ENCODE measurements around the gene HAUS6. TPM values are rescaled to one million over a fixed set of nuclear protein-coding genes. Genes with fewer than 3 reads are reported as not detected.

HAUS6 gene
- total and polyA plus RNA-seq, 2 of the 13 experiments (the other 11 are each of a cell fraction or from before 2014, with no cell fraction given): 9.8 to 31.1 TPM

GRCh38 chr9:19048966-19049916 is 53.5 kb downstream of the HAUS6 start, which contains the start of gene RRAGA (continued):
- TF ChIP-seq, protein P1, sequence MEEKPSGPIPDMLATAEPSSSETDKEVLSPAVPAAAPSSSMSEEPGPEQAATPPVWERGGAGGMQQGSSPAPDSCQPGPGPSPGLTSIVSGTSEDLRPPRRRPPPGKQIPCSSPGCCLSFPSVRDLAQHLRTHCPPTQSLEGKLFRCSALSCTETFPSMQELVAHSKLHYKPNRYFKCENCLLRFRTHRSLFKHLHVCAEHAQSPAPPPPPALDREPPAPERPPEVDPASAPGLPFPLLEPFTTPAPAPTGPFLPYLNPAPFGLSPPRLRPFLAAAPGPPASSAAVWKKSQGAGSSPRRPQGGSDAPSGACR (CRISPR knock-in tag; IDR thresholded peaks at IDR 0.05): 0 out of 2 replicates have a peak, but pooled peaks have one; percentile 51
- TF ChIP-seq ZNF224 (CRISPR knock-in tag; IDR thresholded peaks at IDR 0.05): 0 out of 2 replicates have a peak, but pooled peaks have one; percentile 72
- peak; percentile 62 for TF ChIP-seq ZNF143 (CRISPR knock-in tag; IDR thresholded peaks at IDR 0.05)
- TF ChIP-seq POGK (CRISPR knock-in tag; conservative IDR thresholded peaks at IDR 0.05): peak; percentile 79; the same call in 1 of the 2 replicates
- TF ChIP-seq, protein P2, sequence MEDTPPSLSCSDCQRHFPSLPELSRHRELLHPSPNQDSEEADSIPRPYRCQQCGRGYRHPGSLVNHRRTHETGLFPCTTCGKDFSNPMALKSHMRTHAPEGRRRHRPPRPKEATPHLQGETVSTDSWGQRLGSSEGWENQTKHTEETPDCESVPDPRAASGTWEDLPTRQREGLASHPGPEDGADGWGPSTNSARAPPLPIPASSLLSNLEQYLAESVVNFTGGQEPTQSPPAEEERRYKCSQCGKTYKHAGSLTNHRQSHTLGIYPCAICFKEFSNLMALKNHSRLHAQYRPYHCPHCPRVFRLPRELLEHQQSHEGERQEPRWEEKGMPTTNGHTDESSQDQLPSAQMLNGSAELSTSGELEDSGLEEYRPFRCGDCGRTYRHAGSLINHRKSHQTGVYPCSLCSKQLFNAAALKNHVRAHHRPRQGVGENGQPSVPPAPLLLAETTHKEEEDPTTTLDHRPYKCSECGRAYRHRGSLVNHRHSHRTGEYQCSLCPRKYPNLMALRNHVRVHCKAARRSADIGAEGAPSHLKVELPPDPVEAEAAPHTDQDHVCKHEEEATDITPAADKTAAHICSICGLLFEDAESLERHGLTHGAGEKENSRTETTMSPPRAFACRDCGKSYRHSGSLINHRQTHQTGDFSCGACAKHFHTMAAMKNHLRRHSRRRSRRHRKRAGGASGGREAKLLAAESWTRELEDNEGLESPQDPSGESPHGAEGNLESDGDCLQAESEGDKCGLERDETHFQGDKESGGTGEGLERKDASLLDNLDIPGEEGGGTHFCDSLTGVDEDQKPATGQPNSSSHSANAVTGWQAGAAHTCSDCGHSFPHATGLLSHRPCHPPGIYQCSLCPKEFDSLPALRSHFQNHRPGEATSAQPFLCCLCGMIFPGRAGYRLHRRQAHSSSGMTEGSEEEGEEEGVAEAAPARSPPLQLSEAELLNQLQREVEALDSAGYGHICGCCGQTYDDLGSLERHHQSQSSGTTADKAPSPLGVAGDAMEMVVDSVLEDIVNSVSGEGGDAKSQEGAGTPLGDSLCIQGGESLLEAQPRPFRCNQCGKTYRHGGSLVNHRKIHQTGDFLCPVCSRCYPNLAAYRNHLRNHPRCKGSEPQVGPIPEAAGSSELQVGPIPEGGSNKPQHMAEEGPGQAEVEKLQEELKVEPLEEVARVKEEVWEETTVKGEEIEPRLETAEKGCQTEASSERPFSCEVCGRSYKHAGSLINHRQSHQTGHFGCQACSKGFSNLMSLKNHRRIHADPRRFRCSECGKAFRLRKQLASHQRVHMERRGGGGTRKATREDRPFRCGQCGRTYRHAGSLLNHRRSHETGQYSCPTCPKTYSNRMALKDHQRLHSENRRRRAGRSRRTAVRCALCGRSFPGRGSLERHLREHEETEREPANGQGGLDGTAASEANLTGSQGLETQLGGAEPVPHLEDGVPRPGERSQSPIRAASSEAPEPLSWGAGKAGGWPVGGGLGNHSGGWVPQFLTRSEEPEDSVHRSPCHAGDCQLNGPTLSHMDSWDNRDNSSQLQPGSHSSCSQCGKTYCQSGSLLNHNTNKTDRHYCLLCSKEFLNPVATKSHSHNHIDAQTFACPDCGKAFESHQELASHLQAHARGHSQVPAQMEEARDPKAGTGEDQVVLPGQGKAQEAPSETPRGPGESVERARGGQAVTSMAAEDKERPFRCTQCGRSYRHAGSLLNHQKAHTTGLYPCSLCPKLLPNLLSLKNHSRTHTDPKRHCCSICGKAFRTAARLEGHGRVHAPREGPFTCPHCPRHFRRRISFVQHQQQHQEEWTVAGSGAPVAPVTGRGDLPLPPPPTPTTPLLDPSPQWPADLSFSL (CRISPR knock-in tag; IDR thresholded peaks at IDR 0.05): no peak
- TF ChIP-seq ZNF709 (CRISPR knock-in tag; IDR thresholded peaks at IDR 0.05): peak; percentile 94
- TF ChIP-seq TBP (CRISPR knock-in tag; IDR thresholded peaks at IDR 0.05): 0 out of 2 replicates have a peak, but pooled peaks have one; percentile 26
- TF ChIP-seq ZNF430 (CRISPR knock-in tag; IDR thresholded peaks at IDR 0.05): peak; percentile 95
- TF ChIP-seq, protein P3, sequence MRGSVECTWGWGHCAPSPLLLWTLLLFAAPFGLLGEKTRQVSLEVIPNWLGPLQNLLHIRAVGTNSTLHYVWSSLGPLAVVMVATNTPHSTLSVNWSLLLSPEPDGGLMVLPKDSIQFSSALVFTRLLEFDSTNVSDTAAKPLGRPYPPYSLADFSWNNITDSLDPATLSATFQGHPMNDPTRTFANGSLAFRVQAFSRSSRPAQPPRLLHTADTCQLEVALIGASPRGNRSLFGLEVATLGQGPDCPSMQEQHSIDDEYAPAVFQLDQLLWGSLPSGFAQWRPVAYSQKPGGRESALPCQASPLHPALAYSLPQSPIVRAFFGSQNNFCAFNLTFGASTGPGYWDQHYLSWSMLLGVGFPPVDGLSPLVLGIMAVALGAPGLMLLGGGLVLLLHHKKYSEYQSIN (CRISPR knock-in tag; IDR thresholded peaks at IDR 0.05; ENCODE audit: borderline replicate concordance): no peak; the same call in 1 of the 2 replicates
- TF ChIP-seq, protein P4, sequence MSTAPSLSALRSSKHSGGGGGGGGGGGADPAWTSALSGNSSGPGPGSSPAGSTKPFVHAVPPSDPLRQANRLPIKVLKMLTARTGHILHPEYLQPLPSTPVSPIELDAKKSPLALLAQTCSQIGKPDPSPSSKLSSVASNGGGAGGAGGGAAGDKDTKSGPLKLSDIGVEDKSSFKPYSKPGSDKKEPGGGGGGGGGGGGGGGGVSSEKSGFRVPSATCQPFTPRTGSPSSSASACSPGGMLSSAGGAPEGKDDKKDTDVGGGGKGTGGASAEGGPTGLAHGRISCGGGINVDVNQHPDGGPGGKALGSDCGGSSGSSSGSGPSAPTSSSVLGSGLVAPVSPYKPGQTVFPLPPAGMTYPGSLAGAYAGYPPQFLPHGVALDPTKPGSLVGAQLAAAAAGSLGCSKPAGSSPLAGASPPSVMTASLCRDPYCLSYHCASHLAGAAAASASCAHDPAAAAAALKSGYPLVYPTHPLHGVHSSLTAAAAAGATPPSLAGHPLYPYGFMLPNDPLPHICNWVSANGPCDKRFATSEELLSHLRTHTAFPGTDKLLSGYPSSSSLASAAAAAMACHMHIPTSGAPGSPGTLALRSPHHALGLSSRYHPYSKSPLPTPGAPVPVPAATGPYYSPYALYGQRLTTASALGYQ (CRISPR knock-in tag; IDR thresholded peaks at IDR 0.05): peak; percentile 74

All from HepG2 (cell line).